Osteocyte (in vitro differentiated cells): ENCODE results near the gene MEPCE. TPM values are rescaled to one million over a fixed set of nuclear protein-coding genes. Genes with fewer than 3 reads are reported as not detected.

Source experiments
- DNase-seq: peaks from one replicate; pipeline ENCODE4 v3.0.0; 2021; ENCODE audit warnings: mixed read lengths; ENCODE audit not compliant: unreplicated experiment; ENCODE audit errors: extremely low spot score
- H3K27ac Mint-ChIP-seq: one replicate; pipeline ENCODE4 v1.8.0; 2021; ENCODE audit warnings: mild to moderate bottlenecking, mixed read lengths; ENCODE audit not compliant: unreplicated experiment
- H3K27me3 Mint-ChIP-seq: one replicate; pipeline ENCODE4 v1.8.0; 2021; ENCODE audit warnings: mixed read lengths; ENCODE audit not compliant: unreplicated experiment
- H3K36me3 Mint-ChIP-seq: one replicate; pipeline ENCODE4 v1.8.0; 2021; ENCODE audit warnings: mixed read lengths; ENCODE audit not compliant: unreplicated experiment
- H3K4me1 Mint-ChIP-seq: one replicate; pipeline ENCODE4 v1.8.0; 2021; ENCODE audit warnings: mixed read lengths; ENCODE audit not compliant: unreplicated experiment
- H3K4me3 Mint-ChIP-seq: one replicate; pipeline ENCODE4 v1.8.0; 2021; ENCODE audit warnings: mild to moderate bottlenecking, moderate library complexity, mixed read lengths; ENCODE audit not compliant: unreplicated experiment
- H3K9me3 Mint-ChIP-seq: one replicate; pipeline ENCODE4 v1.8.0; 2021; ENCODE audit warnings: mixed read lengths; ENCODE audit not compliant: unreplicated experiment
- CTCF ChIP-seq: fragments of 200-600 bp; sonication (generic); IDR thresholded peaks from 2 replicates; pipeline ENCODE4 v1.5.0; 2021; ENCODE audit warnings: antibody characterized with exemption, mild to moderate bottlenecking, moderate library complexity
- total RNA-seq: library from RNA; stranded (reverse); gene quantifications from 2 replicates; pipeline ENCODE4 v1.2.1, GENCODE V29; 2021

MEPCE gene
- total RNA-seq, 1 donor from 2014 or later, result 50.0 TPM

DNA sequence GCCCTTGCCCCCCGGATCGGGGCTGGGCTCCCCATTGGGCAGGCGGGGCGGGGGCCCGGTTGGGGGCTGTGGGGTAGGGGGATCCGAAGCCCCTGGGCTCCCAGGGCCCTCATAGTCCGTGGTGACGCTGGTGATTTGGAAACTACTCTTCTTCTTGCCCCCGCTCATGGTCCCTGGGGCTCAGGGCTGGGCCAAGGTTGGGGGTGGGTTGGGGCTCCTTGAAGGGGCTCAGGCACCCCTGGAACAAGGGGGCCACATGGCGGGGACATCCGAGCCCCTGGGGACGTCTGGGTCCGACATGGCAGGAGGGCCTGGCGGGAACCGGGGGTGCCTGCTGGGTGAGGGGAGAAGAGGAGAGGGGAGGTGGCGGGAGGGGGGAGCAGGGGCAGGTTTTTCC lies 48.2 kb downstream of the MEPCE start:
- Mint-ChIP-seq H3K27me3 (no peaks in the 10 kb centered on the region), H3K27ac (peak overlapping the region; percentile 87), H3K4me3 (peak overlapping the region; percentile 89), H3K9me3 (no peaks in the 10 kb centered on the region), H3K36me3 (peaks cover 4% of the 10 kb centered on the region), H3K4me1 (peaks cover 30% of the 10 kb centered on the region)
- DNase-seq, result no peak
- no peak for TF ChIP-seq CTCF

- peak within 1 kb of the TSS; percentile 89 for H3K4me3 Mint-ChIP-seq
- no peak for TF ChIP-seq CTCF
- no peaks in the 10 kb centered on the region for H3K9me3 Mint-ChIP-seq
Observed at GRCh38 chr7:100478958-100479660, 49.5 kb downstream of the MEPCE start, which contains the start of gene TSC22D4. TSS of gene TSC22D4 (minus strand) at chr7:100479214. CDS start at chr7:100478038, 1,176 bp downstream.

DNA sequence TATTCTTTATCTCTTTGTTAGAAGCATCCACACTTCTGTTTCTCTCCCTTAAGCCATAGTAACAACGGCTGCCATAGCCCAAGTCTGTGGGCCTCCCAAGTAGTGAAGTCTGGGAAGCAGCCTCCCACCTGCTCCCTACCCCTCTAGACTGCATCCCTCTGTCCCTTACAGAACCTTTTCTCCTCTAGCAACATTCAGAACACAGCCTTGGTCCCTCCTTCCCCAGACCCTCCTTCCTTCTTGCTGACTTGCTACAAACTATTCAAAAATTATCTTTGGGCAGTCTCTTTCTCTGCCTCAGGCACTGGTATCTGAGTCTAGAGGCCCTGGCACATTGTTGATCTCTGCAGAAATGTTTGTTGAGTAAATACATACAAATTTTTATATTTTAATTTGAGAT lies 51.8 kb downstream of the MEPCE start:
- DNase-seq, result no peak
- Mint-ChIP-seq H3K4me3 (no peak overlapping the region), H3K9me3 (no peaks in the 10 kb centered on the region), H3K4me1 (peaks cover 22% of the 10 kb centered on the region), H3K27ac (no peak overlapping the region), H3K27me3 (no peaks in the 10 kb centered on the region), H3K36me3 (no peaks in the 10 kb centered on the region)
- TF ChIP-seq CTCF, result no peak

More at GRCh38 chr7:100478958-100479660, 49.5 kb downstream of the MEPCE start, which contains the start of gene TSC22D4:
- H3K36me3 Mint-ChIP-seq, result no peaks in the 10 kb centered on the region
- peak within 1 kb of the TSS; percentile 87 for H3K27ac Mint-ChIP-seq
- H3K4me1 Mint-ChIP-seq, result peaks cover 30% of the 10 kb centered on the region
- peak; percentile 97 for DNase-seq
- no peaks in the 10 kb centered on the region for H3K27me3 Mint-ChIP-seq

- no peak for TF ChIP-seq CTCF
- no peak for DNase-seq
- Mint-ChIP-seq H3K36me3 (no peaks in the 10 kb centered on the region), H3K27ac (no peak overlapping the region), H3K4me1 (peaks cover 15% of the 10 kb centered on the region), H3K9me3 (no peaks in the 10 kb centered on the region), H3K4me3 (peak overlapping the region; percentile 76), H3K27me3 (no peaks in the 10 kb centered on the region)
Observed at GRCh38 chr7:100482728-100483089, 53.1 kb downstream of the MEPCE start.

DNA sequence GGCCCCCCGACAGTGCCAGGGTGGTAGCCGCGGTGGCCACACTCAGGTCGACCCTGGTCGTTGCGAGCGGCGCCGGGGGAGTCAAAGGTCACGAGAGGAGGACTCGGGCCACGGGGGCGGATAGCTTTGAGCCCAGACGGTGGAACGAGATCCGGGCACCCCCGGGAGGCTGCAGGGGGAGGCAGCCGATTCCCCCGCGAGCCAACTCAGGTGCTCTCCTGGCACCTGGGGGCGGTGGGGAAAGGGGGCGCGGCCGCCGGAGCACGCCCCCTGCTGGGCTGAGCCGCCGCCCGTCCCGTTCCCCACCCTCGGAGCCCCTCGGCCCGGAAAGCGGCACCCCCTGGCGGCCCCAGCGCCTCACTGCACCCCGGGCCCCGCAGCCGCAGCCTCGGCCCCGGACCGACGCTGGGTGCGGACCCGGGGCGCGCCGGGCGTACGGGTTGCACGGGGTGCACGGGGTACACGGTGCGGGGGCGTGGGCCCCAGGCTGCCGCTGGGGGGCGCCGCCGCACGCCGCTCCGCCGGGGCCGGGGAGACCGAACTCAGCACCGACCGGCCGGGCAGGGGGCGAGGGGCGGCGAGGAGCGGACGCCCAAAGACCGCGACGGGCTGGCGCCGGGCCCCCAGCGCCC lies 53.6 kb downstream of the MEPCE start:
- Mint-ChIP-seq H3K9me3 (no peaks in the 10 kb centered on the region), H3K27me3 (no peaks in the 10 kb centered on the region), H3K4me3 (peak overlapping the region; percentile 76), H3K4me1 (peaks cover 15% of the 10 kb centered on the region), H3K36me3 (no peaks in the 10 kb centered on the region), H3K27ac (no peak overlapping the region)
- peak; percentile 93 for DNase-seq
- peak; percentile 96 for TF ChIP-seq CTCF
